Stimulated activated CD8-positive, alpha-beta memory T cell treated with anti-CD3 and anti-CD28 coated beads, Interleukin-12 subunit alpha, Interleukin-12 subunit beta, amount 100 ng/mL, for 24 hours (primary cell): Measurements from ENCODE around the gene TSNAX.
A peak's percentile ranks its signal among the peaks of the same experiment; 100 is the strongest.
"Not testable (repeated sequence)": the region's sequence is repeated elsewhere in the genome, so short reads cannot be mapped to it uniquely, and the experiment has no call there.

Source experiments
- DNase-seq: peaks from one replicate; pipeline ENCODE4 v3.0.0-alpha.2; 2020; ENCODE audit errors: extremely low read depth

The TSNAX gene, protein sequence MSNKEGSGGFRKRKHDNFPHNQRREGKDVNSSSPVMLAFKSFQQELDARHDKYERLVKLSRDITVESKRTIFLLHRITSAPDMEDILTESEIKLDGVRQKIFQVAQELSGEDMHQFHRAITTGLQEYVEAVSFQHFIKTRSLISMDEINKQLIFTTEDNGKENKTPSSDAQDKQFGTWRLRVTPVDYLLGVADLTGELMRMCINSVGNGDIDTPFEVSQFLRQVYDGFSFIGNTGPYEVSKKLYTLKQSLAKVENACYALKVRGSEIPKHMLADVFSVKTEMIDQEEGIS

GRCh38 chr1:231528172-231529029 lies at the start of gene TSNAX:
Gene TSNAX, plus strand, starts transcription at chr1:231528669. Its CDS starts 142 bp downstream, at chr1:231528811.
- DNase-seq, result peak; percentile 70

DNA sequence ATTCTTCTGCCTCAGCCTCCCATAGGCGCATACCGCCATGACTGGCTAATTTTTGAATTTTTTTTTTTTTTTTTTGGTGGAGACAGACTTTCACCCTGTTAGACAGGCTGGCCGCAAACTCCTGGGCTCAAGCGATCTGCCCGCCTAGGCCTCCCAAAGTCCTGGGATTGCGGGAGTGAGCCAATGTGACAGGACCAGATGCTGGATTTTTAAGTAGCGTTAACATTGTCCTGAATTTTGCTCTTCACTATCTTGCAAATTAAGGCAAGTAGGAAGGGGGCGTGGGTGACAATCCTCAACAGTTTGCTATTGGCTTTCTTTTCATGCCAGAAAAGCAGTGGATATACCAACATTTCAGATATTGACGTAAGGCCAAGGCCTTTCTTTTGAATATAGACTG lies 49.7 kb upstream of the TSNAX start:
- no peak for DNase-seq

DNA sequence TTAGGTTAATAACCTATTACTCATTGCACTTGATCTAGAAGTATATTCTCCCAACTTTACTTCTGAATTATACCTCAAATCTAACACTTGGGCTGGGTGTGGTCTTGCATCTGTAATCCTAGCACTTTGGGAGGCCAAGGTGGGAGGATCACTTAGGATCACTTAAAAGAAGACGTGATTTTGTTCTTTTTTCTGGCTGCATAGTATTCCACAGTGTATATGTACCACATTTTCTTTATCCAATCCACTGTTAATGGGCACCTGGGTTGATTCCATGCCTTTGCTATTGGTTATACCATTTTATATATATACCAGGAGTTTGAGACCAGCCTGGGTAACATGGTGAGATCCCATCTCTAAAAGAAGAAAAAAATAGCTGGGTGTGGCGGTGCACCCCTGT lies 48.5 kb upstream of the TSNAX start:
- DNase-seq, result no peak

- no peak for DNase-seq
Measured at GRCh38 chr1:231481289-231481688, 47.2 kb upstream of the TSNAX start.

DNA sequence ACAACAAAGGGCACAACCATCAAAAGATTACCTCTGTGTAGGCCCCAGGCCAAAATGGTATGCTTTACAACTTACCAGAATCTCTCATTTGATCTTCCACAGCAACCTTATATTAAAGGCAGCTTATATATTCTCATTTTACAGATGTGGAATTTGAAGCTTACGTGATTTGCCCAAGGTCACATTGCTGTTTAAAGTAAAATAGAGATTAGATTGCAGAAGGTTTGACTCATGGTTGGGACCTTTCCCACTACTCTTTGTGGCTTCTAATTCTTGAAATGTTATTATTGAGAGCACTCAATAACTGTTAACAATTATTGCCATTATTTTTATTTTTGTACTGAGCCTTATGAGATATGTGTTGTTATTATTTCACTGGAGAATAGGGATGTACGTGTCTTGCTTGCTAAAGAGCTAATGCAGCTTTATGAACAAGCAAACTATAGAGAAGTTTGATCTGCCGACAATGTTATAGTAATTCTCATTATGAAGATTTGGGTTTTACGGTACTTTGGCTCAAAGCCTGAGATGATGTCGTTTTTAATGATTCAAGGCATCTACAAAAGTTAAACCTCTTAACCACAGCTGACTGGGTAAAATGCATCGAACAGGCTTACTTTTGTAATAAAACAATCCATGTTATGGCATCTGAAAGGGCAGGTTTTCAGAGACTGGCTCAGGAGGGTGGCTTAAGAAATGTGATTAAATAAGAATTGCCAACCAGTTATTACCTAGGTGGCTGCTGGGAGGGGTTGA lies 43.3 kb upstream of the TSNAX start:
- no peak for DNase-seq

- DNase-seq, result no peak
Measured at GRCh38 chr1:231487019-231487418, 41.5 kb upstream of the TSNAX start.

DNA sequence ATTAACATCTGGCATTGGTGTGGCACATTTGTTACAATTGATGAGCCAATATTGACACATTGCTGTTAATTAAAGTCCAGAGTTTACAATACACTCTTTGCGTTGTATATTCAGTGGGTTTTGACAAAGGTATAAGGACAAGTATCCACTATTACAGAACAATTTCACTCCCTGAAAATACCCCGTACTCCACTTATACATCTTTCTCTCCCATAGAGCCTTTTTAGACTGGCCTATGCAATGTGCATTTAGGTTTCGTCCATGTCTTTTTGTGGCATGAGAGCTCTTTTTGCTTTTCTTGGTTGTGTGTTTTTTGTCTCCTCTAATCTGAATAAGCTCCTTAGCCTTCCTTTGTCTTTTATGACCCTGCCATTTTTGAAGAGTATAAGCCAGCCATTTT lies 40.6 kb upstream of the TSNAX start:
- no peak for DNase-seq

- DNase-seq, result no peak
Measured at GRCh38 chr1:231493421-231494185, 34.9 kb upstream of the TSNAX start.

DNA sequence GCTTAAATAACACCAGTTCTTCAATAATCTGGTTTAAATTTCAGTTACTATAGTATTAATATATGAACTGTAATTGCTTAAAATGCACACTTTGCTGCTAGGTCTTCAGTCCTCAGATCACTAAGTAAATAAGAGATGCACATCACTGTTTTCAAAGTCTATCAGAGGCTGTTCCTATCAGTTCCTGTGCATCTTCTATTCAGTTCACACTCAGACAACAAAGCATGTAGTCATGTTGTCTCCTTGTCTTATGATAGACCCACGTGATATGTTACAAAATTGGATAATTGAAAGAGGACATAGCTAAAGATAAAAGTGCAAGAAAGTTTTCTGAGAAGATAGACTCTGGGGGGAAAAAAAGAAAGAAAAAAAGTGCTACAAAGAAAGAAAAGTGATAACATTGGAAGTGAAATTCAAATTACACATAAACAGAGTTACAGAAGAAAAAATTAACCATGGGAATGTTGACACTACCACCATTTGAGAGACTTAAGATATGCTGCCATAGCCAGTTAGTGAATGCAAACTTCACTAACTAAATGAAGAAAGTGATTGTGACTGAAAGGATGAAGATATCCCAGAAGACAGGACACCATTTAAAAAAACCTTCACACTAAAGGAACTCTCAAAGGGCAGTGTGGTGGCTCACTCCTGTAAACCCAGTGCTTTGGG lies 33.9 kb upstream of the TSNAX start:
- DNase-seq, result no peak

GRCh38 chr1:231497629-231498152 lies 30.8 kb upstream of the TSNAX start:
- DNase-seq, result no peak

GRCh38 chr1:231499148-231499763 lies 29.2 kb upstream of the TSNAX start:
- no peak for DNase-seq

DNA sequence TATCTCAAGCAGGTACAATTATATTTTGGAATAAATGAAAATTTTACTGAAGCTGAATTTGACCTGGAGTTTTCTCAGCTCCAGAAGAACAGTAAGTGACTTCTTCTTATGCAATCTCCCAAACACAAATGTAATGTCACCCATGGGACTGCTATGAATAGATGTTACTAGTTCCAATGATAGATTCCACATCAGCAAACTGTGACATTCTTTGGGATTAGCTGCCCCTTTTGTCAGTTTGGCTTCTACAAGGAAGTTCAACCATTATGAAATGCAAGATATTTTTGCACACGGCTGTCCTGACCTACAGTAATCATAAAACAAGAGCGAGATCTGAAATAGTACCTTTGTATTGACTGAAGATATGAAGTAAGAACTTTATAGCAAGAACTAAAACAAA lies 27.8 kb upstream of the TSNAX start:
- DNase-seq, result no peak

GRCh38 chr1:231503168-231503567 lies 25.3 kb upstream of the TSNAX start:
- DNase-seq, result not testable (repeated sequence)

- DNase-seq, result no peak
Measured at GRCh38 chr1:231507476-231508355, 20.8 kb upstream of the TSNAX start.

- no peak for DNase-seq
Measured at GRCh38 chr1:231508497-231508896, 20.0 kb upstream of the TSNAX start.

DNA sequence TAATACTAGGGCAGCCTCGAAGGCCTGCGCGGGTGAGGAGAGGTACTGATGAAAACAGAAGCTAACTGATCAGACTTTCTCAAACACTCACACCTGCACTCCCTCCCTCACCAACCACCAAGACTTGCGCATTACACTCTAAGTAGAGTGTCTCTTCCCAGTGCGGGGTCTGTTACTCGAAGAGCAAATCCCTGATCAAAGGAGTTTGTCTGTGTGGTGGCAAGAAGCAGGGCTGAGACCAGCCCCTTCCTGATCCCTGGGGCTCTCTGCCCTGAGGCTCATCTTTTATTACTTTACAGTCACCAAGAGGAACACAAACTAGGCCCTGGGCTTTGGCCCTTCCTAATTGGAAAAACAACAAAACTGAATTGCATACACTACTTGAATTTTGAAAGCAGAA lies 19.5 kb upstream of the TSNAX start:
- no peak for DNase-seq

DNA sequence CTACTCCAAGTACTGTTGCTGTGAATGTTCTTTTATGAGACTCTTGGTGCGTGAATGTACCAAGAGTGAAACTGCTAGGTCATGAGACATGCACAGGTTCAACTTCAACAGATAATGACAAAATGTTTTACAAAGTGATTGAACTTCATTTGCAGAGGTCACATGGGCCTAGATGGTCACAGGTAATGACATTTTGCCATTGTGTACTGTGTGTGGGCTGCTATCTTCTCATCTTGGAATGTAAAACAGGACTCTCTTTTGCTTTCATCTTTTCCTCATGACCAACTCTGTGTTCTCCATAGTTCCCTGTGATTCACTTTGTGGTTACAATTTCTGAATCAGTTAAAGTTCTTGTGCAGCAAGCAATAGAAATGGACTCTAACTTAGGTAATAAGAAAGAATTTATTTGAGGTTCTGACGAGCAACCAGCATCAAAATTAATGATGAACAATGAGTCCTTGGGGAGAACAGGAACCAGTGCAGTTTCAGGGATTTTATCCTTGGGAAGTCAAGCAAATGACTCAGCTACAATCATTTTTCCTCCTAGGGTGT lies 16.2 kb upstream of the TSNAX start:
- DNase-seq, result no peak

GRCh38 chr1:231515748-231516147 lies 12.7 kb upstream of the TSNAX start:
- DNase-seq, result no peak

DNA sequence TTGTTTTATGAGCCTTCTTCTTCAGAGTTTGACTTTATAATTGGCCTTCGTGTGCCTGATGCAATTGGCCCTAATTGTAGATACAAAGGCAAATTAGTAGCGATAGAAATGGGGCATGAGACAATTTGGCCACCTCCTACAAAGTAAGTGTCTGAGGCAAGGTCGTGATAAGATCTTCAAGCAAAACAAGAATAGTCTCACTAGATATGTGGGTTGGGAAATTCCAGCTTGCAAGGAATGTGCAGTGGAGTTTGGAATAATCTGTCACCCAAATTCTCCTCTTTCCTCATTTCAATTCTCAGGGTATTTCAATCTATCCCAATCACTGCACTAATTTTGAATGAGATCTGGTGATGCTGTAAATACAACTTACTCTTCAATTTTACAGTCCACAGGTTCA lies 11.4 kb upstream of the TSNAX start:
- no peak for DNase-seq
